GM18907 (cell line): ENCODE data around the gene THYN1.
A peak's percentile ranks its signal among the peaks of the same experiment; 100 is the strongest.

Experiments
- ATAC-seq: cut with Tn5 transposase; IDR thresholded peaks from one replicate; pipeline ENCODE4 v1.9.1; 2021; ENCODE audit warnings: mild to moderate bottlenecking, moderate library complexity; ENCODE audit not compliant: unreplicated experiment

THYN1 gene

GRCh38 chr11:134226806-134227325 is 26.3 kb downstream of the THYN1 start:
- no peak for ATAC-seq

GRCh38 chr11:134224710-134225664 is 28.2 kb downstream of the THYN1 start:
- ATAC-seq: peak; percentile 19

- ATAC-seq: peak; percentile 83
Observed at GRCh38 chr11:134223836-134224709, 29.1 kb downstream of the THYN1 start, which contains the start of the genes NCAPD3 and VPS26B. TSS of gene NCAPD3 (minus strand) at chr11:134223967. CDS start at chr11:134223926, 41 bp downstream. TSS of gene VPS26B (plus strand) at chr11:134224671. CDS start at chr11:134225123, 452 bp downstream.

GRCh38 chr11:134223121-134223520 is 30.0 kb downstream of the THYN1 start:
- ATAC-seq: no peak

GRCh38 chr11:134216816-134217215 is 36.3 kb downstream of the THYN1 start:
- no peak for ATAC-seq

GRCh38 chr11:134215836-134216235 is 37.3 kb downstream of the THYN1 start:
- no peak for ATAC-seq

GRCh38 chr11:134207538-134208239 is 45.5 kb downstream of the THYN1 start:
- no peak for ATAC-seq

- no peak for ATAC-seq
Observed at GRCh38 chr11:134206185-134206584, 47.0 kb downstream of the THYN1 start.

GRCh38 chr11:134205729-134206128 is 47.4 kb downstream of the THYN1 start:
- no peak for ATAC-seq

GRCh38 chr11:134202661-134203060 is 50.5 kb downstream of the THYN1 start:
- ATAC-seq: no peak

GRCh38 chr11:134200688-134201087 is 52.5 kb downstream of the THYN1 start:
- ATAC-seq: no peak

- no peak for ATAC-seq
Observed at GRCh38 chr11:134199531-134199930, 53.6 kb downstream of the THYN1 start.
